ENCODE results near the gene CYP27B1.
A peak's percentile ranks its signal among the peaks of the same experiment; 100 is the strongest.

Gene CYP27B1, protein sequence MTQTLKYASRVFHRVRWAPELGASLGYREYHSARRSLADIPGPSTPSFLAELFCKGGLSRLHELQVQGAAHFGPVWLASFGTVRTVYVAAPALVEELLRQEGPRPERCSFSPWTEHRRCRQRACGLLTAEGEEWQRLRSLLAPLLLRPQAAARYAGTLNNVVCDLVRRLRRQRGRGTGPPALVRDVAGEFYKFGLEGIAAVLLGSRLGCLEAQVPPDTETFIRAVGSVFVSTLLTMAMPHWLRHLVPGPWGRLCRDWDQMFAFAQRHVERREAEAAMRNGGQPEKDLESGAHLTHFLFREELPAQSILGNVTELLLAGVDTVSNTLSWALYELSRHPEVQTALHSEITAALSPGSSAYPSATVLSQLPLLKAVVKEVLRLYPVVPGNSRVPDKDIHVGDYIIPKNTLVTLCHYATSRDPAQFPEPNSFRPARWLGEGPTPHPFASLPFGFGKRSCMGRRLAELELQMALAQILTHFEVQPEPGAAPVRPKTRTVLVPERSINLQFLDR

DNA sequence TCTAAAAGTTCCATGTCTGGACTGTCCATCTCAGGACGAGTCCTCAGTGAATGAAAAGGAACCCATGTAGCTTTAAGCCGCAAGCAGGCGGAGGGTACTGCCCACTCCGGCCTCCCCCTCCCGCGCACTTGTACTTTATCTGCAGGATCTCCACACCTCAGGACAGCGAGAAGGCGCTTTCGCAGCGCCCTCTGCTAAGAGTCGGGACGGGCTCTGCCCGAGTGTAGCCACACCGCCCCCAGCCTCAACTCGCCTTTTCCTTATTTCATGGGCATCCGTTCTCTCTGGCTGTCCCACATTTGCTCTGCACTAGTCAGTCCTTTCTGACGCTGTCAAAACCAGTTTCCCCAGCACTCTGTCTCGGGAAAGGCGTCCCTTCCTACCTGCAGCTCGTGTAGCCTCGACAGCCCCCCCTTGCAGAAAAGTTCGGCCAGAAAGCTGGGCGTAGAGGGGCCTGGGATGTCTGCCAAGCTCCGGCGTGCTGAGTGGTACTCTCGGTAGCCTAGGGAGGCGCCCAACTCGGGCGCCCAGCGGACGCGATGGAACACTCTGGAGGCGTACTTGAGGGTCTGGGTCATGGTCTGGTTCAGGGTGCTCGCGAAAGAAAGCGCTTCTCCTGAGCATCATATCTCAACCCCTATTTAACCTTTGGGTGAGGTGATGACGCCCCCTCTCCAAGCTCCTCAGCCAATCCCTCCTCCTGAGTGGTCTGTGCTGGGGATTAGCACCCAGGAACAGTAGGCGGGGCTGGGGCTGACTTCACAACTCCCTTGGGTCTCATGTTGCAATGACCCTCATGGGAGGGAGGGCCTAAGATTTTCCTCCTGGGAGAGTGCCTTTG, at the start of gene CYP27B1:
CYP27B1 (minus strand) TSS at position 615 of the 841 bp plus-strand sequence; CDS start at position 578, 37 bp downstream.
- no peak for DNase-seq

DNA sequence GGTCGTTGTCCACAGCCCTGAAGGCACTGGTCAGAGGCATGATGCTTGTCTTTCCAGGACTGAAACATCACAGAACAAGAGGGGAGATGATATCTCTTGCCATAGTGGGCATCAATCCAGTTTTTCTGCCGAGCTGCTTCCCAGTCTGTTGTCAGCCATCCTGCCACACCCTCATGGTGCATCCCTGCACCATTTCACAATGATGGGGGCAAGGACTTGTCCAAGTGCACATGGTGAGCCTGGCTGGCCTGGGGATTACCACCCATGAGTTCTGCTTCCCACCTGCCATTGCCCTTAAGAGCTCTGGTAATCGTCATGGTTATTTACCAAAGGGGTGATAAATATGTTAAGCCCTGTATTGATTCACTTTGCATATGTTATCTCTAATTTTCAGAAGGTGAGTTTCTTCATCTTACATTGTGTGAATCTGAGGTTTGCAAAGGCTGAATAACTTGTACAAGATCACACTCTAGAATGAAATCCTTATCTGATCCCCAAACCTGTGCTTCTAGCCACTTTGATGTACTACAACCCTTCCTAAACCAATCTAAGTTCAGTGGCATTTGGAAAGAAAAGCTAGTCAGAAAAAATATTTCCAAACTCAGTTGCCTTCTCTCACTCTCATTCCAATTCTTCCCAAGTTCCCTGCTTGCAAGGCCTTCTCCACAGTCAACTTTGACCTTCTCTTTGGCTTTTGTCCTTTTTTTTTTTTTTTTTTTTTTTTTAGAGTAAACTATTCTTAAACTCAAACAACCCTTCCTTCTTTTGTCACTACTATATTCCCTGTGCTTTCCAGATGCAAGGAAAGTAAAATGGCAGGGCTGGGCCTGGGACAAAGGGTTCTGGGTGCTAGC, 49.4 kb upstream of the CYP27B1 start:
- no peak for DNase-seq

GRCh38 chr12:57815177-57816000, 48.5 kb upstream of the CYP27B1 start:
- no peak for DNase-seq

- no peak for DNase-seq
Measured at GRCh38 chr12:57813971-57814772, 47.3 kb upstream of the CYP27B1 start.

DNA sequence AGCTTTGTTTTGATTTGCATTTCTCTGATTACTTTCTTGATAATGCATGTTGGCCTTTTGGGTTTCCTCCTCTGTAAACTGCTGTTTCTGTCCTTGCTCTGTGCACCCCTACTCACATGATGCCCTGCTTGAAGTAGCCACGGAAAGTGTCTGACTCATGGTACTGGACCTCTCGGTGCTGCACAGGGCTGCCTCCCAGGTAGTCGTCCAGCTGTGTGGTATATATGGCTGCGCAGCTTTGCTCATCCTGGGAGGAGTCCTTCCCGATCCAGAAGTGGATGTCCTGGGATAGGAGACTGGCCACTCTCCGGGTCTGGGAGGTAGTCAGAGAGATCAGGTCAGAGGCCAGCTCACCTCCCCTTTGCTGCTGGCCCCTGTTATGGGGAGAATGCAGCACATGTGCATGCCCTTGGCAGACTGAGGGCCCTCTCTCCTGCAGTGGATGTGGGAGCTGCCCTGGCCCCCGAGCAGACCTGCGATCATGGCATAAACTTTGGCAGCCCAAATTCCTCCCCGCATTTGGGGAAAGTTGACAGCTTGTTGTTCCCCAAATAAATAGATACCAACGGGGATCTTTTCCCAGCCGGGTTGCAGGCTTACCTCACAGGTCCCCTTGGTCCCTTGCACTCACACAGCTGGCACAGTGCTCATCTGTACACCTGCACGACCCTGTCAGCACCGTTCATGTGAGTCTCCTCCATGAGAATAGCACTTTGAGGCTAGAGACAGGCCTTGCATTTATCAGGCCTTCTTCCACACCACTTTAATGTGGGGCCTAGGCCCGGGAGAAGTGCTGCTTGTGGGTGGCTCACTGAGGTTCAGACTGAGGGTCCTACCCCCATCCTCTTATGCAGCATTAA, 46.5 kb upstream of the CYP27B1 start:
- no peak for DNase-seq

GRCh38 chr12:57811028-57811755, 44.3 kb upstream of the CYP27B1 start:
- DNase-seq: no peak

GRCh38 chr12:57810450-57810849, 43.6 kb upstream of the CYP27B1 start:
- DNase-seq: peak; percentile 76

- DNase-seq: no peak
Measured at GRCh38 chr12:57809425-57809824, 42.5 kb upstream of the CYP27B1 start.

DNA sequence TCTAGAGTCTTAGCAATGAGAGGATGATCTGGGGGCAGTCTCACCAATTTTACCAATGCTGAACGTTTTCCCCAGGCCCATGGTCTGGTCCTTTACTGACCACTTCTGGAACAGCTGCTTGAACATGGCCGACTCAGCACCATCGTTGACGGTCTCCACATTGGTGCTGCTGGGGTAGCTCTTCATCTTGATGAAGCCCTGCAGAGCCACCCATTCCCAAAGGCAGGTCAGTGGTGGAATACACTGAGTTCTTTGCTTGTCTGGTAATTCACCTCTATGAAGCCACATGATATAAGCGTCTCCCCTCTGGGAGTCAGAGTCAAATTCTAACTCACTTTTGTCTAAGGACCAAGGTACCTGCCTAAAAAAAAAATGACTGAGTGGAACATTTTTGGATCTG, 41.5 kb upstream of the CYP27B1 start:
- DNase-seq: no peak

GRCh38 chr12:57807285-57807684, 40.4 kb upstream of the CYP27B1 start:
- no peak for DNase-seq

- no peak for DNase-seq
Measured at GRCh38 chr12:57806677-57807076, 39.8 kb upstream of the CYP27B1 start.

DNA sequence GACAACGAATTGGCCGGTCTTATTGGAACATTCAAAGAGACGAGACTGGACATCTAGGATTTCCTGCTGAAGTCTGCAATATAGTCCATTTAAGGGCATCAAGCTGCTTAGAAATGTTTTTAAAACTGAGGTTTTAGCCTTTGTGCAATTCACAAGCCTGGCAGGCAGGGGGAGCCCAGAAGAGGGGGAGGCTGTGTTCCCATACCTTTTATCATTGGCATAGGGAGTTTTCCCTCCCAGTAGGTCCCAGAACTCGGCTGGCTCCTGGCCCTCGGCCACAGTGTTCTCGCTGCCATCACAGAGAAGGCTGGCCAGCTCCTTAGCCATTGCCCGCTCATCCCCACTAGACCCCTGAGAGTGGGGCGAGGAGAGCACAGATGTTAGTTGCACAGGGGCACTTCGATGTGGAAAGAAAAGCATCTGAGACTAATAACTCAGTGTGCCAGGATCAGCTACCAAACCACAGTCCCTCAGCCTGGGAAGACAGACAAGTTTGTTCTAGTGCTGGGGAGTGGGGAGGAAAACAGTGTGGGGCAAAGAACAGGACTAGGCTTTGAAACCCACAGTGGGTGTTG, 36.5 kb upstream of the CYP27B1 start:
- DNase-seq: peak; percentile 48

DNA sequence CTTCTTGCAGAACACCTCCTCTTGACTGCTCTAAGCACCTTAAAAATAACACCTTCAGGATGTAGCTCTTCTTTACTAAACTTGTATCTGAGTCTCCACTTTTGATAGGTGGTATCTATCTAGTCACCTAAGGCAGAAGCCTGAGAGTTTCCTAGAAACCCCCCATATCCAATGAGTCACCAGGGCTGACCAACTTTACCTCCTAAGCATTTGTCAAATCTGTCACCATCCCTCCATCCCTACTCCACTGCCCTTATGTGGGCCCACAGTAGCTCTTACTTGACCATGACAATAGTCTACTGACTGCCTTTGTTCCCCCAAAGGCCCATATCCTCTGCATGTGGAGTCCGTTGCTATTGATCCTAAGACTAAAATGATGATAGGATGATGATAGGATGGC, 35.7 kb upstream of the CYP27B1 start:
- DNase-seq: no peak

DNA sequence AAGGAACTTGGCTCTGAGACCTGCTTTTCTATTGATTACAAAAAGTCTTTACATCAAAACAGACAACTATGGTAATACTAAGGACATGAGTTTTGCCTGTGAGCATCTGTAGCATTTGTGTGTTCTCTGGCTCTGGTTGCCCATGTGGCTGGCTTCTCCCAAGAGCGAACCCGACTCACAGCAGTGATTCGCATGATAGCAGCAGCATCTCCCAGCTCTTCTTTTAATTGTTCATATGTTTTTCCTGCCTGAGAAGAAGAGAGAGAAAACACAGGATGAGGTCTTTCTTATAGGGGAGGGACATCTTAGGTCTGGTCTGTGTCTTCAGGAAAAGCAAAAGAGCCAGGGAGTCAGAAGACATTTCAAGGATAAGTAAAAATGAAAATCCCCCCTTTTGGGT, 34.1 kb upstream of the CYP27B1 start:
- no peak for DNase-seq

DNA sequence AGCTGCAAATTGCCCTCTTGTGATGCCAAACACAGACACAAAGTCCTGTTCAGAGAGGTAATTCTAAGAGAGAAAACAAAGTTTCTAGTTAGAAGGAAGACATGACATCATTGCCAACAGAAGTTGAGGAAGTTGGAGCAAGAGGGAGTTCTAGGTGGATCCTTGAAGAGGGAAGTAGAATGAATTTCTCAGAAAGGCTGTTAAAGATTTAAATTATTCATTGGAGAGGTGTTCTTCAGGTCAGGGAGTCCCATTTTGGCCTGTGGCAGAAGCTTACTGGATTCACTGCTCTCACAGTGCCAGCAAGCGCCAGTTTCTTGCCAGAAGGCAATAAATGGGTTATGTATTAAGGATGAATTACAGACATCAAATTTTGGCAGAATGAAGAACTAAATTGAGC, 31.1 kb upstream of the CYP27B1 start:
- no peak for DNase-seq

DNA sequence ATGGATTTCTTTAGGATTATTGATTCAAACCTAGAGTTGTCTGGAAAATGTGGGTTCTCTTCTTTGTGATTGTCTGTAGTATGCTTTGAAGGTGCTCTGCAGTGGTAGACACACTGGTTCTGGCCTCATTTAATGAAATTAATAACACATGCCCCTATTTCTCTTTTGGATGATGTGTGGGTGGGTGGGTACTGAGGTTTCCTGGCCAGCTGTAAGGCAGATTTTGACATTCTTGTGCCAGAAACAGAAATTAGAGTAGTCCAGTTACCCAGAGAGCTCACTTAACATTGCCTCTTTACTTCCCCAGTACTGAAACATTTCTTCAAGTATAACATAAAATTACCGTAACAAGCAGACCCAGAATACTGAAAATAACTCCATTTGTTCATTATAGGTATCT, 30.1 kb upstream of the CYP27B1 start:
- DNase-seq: no peak

GRCh38 chr12:57795354-57795753, 28.5 kb upstream of the CYP27B1 start:
- DNase-seq: no peak

DNA sequence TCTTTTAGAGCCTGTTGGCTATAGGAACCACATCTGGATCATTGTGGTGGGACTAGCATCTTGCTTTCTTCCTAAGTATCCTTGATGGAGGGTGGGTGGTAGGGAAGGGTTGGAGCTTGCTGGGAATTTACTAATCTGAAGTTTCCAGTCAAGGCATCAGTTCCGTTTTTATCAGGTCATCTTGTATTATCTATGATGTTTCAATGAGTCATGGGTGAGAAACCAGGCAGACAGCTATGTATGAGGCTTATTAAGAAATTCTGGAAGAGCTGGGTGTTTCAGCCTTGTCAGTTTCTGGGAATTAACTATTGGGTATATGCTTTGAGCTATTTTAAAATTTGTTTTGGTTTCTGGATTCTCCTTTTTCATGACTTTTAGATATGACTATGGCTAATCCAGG, 27.0 kb upstream of the CYP27B1 start:
- peak; percentile 88 for DNase-seq

DNA sequence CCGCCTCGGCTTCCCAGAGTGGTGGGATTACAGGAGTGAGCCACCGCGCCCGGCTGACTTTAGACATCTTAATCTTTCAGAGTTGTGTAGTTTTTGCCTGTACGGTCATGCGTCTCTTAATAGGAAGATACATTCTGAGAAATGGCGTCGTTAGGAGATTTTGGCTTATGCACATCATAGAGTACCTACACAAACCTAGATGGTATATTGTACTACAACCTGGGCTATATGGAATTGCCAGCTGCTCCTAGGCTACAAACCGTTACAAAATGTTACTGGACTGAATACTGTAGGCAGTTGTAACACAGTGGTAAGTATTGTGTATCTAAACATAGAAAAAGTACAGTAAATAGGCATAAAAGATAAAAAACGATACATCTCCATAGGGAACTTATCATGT, 17.0 kb upstream of the CYP27B1 start:
- DNase-seq: no peak
